Cardiac fibroblast (primary cell): Measurements from ENCODE around the gene APMAP.

Experiments
- DNase-seq, 2 donors: peaks; one replicate each; pipeline versions ENCODE4 v3.0.0 to v3.0.0-alpha.2; 2010; ENCODE audit warnings: low read depth in 2 of 2
- H3K4me3 ChIP-seq, 2 donors: replicated peaks in 1 of 2; 1 replicate in 1 of 2; 2 replicates in 1 of 2; pipeline ENCODE4 v1.5.1; 2011; ENCODE audit warnings: low read depth in 2 of 2, low read length in 2 of 2, mild to moderate bottlenecking in 2 of 2, moderate library complexity in 1 of 2
- TF ChIP-seq, protein P1 (sequence below): IDR thresholded peaks from one replicate; pipeline ENCODE4 v1.5.1; 2011; ENCODE audit warnings: low read depth, mild to moderate bottlenecking, low read length, inconsistent platforms

APMAP gene

DNA sequence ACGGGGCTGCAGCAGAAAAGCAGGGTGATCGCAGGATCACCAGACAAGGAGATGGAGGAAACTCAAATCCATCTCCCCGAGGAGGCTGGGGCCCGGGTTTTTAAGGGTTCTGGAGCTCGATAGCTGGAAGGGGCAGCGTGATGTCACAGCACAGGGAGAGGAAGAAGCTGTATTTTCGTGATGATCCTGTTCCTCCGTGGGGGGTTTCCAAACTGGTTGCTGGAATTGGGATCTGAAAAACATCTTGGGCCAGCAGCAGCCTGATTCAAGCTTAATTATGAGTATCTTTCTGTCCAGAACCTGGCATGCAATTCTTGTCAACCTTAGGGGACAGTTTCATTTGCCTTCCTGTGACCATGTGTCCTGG lies 39.4 kb downstream of the APMAP start:
- no peak for DNase-seq
- TF ChIP-seq, protein P1, sequence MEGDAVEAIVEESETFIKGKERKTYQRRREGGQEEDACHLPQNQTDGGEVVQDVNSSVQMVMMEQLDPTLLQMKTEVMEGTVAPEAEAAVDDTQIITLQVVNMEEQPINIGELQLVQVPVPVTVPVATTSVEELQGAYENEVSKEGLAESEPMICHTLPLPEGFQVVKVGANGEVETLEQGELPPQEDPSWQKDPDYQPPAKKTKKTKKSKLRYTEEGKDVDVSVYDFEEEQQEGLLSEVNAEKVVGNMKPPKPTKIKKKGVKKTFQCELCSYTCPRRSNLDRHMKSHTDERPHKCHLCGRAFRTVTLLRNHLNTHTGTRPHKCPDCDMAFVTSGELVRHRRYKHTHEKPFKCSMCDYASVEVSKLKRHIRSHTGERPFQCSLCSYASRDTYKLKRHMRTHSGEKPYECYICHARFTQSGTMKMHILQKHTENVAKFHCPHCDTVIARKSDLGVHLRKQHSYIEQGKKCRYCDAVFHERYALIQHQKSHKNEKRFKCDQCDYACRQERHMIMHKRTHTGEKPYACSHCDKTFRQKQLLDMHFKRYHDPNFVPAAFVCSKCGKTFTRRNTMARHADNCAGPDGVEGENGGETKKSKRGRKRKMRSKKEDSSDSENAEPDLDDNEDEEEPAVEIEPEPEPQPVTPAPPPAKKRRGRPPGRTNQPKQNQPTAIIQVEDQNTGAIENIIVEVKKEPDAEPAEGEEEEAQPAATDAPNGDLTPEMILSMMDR = no peak
- no peak overlapping the region for H3K4me3 ChIP-seq

DNA sequence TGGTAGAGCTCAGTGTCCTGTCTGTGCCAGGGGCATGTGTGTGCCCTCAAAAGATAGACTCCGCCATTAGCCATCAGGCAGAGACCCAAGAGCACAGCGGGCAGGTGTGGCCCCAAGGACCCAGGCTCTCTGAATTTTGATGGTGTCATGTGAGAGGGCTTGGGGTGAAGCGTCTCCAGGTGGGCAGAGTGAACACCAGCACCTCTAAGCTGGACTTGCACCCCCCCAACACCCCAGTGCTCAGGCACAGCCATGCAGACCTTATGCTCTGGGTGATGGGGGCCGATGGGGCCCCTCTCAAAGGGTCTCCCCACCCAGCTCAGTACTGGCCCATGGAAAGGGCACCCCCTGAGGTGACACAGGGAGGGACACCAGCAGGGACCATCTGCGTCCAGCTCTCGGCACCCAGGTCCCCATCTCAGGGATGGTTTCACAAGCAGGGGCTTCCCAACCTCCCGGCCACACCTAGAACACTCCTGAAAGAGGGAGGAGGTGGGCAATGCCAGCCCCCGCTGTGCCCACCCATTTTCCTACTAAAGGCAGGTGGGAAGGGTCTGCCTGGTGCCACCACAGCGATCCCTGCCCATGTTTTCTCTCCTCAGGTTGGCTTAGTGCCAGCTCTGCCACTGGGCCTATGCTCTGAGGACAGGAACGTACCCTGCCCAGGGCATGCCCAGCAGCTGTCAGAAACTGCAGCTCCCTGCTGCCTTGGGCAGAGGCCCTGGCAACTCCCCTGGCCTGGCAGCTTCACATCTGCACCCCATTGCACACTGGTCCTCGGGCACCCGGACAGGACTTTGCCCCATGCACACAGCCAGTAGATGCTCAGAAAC lies 40.0 kb downstream of the APMAP start:
- no peak overlapping the region for H3K4me3 ChIP-seq

DNA sequence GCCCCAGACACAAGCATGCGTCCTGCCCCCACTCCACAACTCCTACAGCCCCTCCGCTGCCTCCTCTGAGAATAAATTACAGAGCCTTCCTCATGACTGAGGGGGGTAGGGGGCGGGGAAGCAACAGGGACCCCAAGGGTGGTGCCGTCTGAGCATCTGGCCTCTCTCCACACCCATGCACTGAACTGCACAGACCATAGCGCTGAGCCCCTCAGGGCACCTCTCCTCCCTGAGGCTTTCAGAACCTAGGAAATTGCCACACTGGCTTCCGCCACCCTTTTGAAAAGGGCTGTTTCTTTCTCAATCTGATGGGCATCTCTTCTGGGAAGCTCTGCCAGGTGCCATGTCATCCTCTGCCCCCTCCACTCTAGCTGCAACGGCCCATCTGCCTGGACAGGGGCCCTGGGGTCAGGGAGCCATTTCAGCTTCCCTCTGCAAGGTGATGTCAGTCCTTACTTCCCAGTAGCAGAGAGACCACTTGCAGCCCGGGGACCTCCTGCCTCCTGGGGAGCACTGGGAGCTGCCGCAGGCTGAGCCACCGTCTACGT lies 40.9 kb downstream of the APMAP start:
- no peak overlapping the region for H3K4me3 ChIP-seq
- TF ChIP-seq, protein P1 = no peak
- DNase-seq = no peak

More for the DNA sequence above, 40.0 kb downstream of the APMAP start:
- no peak for DNase-seq
- TF ChIP-seq, protein P1 = no peak

DNA sequence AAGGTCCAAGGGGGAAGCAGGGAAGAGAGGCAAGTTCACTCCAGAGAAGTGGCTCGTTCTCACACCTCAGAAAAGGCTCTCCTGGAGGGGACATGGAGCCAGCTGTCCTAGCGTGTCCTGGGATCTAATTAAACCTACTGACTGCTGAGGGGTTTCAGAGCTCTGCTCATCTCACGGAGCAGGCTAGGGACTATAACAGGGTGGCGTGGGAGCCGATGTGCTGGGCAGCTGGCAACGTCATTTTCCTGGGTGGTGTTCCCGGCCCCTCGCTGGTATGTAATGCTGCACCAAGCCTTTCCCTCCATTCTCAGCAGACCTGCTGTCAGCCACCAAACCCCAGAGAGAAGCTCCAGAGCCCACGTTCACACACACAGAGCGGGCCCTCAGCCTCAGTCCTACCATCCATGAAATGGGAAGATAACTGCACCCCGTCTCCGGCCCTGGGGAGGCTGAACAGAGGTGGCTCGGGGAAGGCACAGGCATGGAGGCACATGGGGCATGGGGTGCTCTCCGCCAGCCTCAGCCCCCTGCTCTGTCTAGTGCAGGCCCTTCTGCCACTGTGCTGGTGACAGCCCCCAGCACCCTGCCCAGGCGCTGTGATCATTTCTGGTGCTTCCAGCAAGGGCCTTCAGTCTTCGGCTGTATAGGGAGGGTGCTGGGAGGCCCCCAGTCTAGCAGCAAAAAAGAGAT lies 41.6 kb downstream of the APMAP start:
- no peak for DNase-seq
- H3K4me3 ChIP-seq = no peak overlapping the region
- TF ChIP-seq, protein P1 = no peak

DNA sequence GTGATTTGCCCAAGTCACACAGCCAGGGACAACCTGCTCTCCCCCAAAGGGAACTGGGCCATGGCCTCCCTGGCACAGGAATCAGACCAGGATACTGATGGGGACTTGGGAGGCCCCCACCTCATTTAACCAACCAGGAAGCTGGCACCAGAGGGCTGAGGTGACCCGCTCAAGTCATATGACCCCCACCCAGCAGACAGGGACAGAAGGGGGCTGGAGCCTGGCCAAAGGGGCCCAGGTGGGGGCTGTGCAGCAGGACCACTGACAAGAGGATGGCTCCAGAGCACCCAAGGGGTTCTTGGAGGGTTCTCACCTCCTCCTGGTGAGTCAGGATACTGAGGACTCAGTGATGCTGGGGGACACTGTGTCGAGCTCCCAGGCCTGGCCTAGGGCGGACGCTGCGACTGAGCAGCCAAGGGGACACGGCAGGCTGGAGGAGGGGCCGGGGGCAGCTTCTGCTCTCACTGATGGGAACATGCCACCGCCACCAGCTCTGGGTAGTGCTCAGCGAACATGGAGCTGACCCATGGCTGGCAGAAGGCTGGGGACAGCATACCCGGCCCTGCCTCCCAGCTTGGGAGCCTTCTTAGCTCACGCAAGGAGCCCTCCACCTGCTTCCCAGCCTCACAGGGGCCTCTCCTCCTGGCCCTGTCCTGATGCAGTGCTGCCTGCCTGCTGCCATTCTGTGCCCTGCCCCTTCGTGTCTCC lies 42.3 kb downstream of the APMAP start:
- no peak for DNase-seq
- TF ChIP-seq, protein P1 = no peak
- no peak overlapping the region for H3K4me3 ChIP-seq

DNA sequence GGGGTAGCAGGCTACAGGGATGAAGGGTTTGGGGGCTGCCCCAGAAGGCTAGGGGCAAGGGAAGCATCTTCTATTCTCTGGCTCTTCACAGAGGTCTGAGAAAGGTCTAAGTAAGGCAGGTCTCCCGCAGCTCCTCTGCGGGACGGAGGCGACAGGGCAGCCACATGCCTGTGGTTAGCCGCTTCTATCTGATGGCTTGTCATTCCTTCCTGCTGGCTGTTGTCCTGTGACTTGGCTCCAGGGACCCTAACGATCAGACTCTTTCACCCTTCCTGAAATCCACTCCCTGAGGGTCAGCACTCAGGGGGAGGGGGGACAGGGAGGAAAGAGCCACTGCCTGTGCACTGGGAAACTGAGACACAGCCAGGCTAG lies 42.8 kb downstream of the APMAP start:
- DNase-seq = no peak
- no peak overlapping the region for H3K4me3 ChIP-seq
- TF ChIP-seq, protein P1 = no peak
